HG03565 (cell line): ENCODE data around the gene VEPH1.

Source experiments
- ATAC-seq: cut with Tn5 transposase; IDR thresholded peaks from one replicate; pipeline ENCODE4 v1.9.1; 2021; ENCODE audit warnings: mild to moderate bottlenecking, moderate library complexity; ENCODE audit not compliant: unreplicated experiment

Gene VEPH1

DNA sequence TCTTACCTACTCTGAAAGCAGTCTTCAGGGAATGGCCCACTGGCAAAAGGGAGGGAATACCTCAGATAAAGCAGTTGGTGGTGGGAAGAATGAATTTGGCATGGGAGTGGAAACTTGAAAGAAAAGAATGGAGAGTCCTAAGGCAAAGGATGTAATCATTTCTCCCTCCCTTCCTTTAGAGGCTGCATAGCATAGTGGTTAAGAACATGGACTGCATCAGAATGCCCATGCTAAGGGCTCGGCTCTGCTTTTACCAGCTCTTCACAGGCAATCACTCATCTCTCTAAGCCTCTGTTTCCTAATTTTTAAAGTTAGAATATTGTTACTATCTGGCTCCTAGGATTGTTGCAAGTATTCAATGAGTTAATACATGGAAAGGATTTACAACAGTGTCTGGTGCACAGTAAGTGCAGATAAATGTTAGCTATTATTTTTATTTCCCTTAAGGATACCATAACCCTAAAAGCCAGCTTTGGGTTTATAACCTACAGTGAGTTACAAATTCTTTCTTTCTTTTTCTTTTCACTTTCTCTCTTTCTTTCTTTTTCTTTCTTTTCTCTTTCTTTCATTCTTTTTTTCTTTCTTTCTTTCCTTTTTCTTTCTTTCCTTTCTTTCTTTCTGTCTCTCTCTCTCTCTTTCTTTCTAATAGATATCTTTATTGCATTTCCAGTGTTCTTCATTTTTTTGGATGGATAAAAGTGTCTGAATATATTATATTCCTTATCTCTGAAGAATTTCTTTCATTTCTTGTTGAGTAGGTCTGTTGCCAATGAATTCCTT lies 23.6 kb downstream of the VEPH1 start:
- no peak for ATAC-seq

DNA sequence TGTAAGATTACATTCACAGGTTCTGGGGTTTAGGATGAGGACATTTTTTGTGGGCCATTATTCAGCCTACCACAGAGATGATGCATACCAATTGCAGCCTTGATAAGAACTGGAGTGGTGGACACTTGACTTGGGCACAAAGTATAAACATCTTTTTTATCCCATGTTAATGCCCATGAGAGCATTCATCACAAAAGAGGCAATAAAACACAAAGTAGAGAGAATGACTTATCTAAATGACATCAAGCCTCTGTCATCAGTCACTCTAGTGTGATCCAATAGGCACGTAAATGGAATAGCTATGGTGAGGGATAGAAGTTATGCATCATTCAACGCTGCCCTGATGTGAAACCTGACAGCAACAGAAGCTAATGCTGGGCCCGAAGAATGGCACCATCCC lies 25.8 kb downstream of the VEPH1 start:
- ATAC-seq, result no peak

DNA sequence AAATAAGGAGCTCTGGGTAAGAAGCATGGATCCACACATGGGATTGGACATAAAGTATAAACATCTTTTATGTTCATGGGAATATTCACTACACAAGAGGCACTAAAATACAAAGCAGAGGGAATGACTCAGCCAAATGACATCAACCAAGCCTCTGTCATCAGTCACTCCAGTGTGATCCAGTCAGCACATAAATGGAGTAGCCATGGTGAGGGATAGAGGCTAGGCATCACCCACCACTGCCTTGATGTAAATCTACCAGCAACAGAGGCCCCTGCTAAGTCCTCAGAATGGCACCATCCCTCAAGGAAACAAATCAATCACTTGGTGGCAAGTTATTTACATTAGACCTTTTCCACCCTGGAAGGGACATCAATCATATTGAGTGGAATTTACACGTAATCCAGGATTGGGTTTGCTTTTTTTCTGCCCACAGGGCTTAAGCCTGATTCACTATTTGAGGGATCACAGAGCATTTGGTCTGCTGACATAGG lies 27.2 kb downstream of the VEPH1 start:
- no peak for ATAC-seq

DNA sequence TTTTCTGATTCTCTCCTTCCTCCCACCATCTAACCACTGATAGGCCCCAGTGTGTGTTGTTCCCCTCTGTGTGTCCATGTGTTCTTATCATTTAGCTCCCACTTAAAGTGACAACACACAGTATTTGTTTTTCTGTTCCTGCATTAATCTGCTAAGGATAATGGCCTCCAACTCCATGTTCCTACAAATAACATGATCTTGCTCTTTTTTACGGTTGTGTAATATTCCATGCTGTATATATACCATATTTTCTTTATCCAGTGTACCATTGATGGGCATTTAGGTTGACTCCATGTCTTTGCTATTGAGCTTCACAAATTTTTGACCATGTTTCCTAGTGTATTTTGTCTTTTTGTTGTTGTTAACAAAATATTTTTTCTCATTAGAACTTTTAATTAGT lies 30.6 kb downstream of the VEPH1 start:
- ATAC-seq, result no peak

DNA sequence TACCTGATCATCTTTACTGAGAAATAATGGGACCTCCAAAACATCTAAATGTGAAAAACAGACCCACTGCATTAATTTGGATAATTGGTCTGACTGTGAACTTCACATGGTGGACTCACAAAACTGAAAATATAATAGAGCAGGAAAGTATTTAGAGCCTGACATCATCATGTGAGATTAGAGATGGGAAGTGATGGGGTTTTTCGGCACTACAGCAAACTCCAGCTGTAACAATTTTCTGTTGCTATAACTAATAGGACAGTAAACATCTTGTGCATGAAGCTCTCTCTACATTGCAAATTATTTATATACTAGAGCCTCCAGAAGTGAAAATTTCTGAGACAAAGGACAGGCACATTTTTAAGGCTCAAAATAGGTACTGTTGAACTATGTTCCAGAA lies 32.2 kb downstream of the VEPH1 start:
- ATAC-seq, result no peak

DNA sequence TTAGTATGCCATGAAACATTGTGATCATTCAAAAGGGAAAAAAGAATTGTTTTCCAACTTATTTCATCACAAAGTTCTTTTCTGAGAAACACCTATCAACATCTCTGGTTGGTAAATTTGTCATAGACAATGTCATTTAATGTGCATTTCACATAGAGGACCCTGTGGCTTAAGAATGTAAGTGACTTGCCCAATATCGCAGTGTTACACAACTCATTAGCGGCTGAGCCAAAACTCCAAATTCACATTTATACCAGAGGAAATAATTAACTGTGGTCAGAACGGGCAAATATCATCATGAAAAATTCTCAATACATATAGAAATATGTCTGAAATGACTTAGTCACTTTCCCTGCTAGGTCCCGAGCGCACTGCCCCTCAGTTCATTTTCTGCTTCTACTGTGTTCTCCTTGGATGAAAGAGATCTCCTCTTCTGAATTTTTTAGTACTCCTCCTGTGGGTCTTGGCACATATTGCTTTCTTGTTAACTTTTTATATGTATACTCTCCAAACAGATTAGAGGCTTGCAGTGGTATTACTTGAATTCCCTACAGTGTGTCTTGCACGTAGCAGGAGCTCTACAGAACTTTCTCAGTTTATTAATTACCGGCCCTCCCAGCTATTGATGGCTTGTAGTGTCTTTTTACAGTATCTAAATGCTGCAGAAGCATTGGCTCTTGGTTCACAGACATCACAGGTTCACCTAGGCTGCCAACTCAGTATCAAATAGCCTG lies 33.5 kb downstream of the VEPH1 start:
- no peak for ATAC-seq

DNA sequence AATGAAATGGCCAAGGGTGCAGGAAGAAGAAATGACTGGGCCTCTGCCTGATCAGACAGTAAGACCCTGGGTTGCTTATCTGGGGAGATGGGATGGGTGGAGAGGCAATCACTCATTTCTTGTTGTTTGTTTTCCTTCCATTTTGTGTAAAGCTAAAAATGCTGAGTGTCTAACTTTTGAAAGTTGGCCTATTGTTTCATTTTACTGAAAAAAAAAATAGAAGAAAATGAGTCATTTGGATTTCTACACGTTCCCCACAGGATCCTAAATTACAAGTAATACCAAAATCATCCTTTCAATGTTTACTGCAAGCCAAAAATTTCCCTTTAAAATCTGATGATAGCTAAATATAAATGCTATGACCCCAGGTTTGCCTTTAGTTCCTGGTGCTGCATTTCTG lies 36.0 kb downstream of the VEPH1 start:
- ATAC-seq, result no peak

DNA sequence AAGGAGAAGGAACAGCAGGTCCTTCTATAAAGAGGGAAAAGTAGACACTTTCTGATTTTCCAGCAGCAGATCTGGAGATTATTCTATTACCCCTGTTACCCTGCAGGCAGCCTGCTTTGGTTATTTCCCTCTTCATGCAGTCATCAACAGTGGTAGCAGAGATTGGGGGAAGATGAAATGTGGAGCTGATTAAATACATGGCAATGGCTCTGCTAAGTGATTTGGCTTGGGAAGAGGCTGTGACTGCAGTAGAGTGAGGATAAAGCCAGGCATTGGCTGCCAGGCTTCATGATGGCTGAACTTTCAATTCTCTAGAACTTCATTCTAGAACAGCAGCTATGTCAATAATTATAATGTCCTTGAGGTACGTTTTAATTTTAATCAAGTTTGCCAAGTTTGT lies 37.5 kb downstream of the VEPH1 start:
- ATAC-seq, result no peak

DNA sequence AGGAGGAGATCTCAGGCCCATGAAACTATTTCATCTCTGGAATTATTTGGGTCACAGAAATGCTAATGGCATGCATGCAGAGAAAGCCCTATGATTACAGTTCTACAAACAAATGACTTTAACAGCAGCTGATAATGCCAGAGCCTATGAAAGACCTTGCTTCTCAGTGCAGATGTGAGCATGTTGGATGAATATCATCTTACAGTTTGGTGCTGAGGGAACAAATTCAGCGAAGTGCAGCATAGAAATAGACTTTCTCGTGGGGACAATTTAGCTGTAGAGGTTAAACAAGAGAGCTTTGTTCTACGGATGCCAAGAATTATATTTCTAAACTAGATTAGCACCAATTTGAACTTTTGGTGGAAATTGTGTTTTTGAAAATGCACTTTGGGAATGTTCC lies 38.9 kb downstream of the VEPH1 start:
- no peak for ATAC-seq

DNA sequence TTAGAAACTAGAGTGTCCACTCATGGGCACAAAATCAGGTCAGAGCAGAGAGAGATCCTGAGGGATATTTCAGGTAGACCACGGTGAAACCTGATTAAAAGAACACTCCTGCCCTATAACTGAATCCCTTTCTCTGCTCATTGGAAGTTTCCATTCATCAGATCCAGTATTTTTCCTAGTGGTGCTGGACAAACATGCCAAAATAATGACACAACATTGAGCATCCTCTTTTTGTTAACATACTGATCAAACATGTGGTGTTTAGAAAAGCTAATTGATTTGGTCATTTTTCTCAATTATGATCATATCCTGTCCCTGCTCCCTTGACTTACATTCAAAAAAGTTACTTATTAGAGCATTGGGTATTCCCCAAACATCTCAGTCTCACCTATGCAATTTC lies 39.4 kb downstream of the VEPH1 start:
- no peak for ATAC-seq

DNA sequence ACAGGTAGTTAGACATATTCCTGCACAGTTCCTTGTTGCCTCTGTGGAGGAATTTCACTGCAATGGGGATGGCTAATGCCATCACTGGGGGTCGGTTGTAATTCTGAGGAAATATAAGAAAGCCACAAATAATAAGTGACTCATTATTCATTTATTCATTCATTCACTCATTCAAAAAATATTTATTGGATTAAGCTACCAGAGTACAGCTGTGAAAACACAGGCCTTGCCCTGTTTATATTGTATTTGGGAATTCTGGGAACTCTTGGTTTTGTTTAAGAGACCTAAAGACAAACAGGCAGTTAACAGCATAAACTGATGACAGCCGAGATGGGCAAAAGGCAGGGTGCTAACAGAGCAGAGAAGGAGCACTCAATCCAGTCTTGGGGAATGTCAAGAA lies 43.0 kb downstream of the VEPH1 start:
- ATAC-seq, result no peak

DNA sequence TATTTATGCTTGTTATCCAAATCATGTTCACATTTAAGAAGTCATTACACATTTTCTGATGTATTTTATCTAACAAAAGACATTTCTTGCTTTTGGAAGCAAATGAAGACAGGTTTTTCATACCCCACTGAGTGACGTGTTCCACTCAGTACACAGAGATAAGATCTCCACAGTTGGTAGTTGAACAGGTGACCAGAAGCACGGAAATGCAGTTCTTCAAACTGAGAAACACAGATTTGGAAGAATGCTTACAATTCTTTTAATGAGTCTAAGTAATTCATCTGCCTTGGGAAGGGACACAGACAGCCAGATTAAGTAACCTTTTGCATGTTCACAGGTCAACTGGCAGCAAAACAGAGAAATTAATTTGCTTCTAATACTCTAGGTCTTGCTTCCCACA lies 43.5 kb downstream of the VEPH1 start:
- ATAC-seq, result no peak

DNA sequence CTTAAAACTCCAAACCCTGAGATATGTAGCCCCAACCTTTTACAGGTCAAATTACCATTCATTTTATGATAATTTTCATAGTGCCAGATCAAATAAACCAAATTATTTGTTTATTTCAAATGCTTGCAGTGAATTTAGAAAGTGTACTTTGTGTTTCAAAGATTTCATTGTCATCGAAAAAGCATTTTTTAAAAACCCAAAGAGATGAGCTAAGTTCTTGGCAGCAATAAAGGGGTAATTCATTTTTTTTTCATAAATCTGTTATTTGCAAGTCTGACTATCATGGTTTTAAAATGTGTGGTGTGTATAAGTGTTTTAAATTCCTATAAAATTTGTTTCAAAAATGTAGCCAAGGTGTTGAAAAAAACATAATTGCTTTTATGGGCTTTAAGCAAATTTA lies 49.4 kb downstream of the VEPH1 start:
- ATAC-seq, result no peak

DNA sequence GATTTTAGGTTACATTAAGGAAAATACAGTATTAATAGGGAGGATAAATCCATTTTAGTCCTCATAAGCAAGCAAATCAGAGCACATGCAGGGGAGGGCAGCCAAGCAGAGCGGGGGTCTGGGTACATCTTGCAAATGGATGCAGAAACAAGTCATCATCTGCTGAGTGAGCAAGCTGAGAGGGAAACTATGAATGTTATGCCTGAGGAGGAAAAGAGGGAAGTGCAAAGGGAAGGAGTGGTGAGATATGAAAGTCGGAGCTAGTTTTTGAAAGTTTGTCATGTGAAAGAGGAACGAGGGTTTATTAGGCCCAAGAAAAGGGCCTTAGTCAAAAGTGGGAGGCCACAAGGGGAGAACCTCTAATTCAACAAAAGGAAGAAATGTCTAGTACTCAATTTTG lies 51.1 kb downstream of the VEPH1 start:
- no peak for ATAC-seq

DNA sequence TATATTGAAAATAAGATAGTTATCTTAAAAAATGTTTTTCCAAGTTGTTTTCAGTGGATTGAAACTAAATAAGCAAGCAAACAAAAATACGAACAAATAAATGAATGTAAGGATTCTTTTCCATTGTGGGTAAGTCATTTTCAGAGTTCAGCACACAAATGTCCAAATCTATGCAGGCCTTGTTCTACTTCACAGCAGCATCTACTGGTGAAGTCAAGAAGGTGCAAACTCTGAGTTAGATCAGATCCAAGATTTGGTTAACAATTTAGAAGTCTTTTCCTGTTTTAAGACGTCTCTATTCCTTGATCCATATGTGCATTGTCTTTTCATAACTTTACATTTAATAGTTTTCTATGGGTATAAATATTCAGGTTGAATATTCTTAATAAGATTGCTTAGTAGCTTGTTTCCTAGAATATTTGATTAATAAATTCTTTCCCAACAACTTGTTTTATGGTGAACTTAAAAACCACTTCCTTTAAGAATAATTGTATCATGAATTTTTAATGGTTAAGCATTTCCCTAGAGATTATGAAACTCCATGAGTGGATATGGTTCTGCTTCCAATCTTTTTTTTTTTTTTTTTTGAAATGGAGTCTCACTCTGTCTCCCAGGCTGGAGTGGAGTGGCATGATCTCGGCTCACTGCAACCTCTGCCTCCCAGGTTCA lies 56.1 kb downstream of the VEPH1 start:
- no peak for ATAC-seq

DNA sequence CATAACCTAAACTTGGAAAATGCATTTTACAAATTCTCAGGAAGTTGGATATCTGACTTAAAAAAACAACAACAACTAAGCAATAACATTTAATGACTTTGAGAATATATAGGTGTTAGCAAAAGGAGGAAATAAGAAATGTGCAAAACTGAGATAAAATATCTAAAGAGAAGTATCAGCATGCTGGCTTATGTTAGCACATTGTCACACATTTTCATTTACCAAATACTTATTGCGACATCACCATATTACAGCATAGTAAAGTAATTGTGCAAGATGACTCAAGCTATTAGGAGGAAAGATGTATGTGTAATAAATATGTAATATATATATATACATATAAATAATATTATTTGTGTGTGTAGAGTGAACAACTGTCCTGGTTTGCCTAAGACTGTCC lies 57.4 kb downstream of the VEPH1 start:
- no peak for ATAC-seq

DNA sequence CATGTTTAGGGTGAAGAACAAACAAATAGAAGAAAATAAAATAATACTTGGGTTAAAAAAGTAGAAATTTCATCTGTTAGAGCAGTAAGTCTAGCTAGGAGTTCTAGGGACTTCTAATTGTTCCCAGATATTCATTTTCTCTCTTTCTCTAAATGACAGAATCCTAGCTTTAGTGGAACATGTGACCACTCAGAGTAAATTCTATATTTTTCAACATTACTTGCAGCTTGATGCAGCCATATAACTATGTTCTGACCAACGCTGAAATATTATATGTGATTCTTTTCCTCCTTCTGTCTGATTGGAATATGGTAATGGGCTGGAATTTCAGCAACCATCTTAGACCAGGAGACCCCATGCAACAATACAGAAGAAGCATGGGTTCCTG lies 58.4 kb downstream of the VEPH1 start:
- ATAC-seq, result no peak

DNA sequence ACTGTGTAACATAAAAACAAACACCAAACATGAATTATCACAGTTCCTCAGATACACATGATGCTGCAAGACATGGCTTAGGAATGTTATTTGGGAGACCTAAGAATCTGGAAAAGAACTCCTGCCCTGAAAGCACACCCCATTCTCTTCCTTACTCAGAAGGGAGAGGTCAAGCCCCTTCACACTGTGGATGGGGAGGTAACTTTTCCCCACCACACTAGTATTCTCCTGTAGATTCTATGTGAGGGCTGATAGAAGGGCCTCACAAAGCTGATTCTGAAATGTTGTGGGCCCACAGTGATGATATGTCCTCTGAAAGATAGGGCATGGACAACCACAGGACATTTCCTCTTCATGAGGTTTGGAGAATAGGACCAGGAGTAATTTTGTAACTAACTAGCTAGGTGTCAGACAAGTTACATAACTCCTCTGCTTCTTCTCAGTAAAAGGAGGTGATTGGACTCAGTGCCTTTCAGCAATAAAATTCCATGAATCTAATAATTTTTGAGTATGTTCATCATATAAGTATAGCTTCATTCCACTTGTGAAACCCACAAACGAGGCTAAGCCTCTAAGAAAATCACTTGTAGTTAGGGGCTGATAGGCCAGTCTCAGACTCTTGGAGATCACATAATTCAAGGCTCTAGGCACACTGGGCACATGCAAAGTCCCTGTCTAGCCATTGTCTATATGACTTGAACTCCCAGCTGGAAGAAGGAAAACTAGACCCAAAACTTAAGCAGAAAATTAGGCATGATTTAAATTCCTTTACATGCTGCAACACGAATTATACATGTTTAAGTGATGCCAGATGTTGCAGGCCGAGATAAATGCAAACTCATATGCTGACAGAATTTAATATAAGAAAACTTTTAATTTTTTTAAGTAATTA lies 59.1 kb downstream of the VEPH1 start:
- ATAC-seq, result no peak

DNA sequence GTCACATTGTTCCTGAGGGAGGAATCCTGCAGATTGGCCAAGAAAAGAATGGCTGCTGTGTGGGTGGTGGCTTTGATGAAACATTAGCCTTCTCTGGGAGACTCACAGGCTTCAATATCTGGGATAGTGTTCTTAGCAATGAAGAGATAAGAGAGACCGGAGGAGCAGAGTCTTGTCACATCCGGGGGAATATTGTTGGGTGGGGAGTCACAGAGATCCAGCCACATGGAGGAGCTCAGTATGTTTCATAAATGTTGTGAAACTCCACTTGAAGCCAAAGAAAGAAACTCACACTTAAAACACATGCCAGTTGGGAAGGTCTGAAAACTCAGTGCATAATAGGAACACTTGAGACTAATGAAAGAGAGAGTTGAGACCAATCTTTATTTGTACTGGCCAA lies 60.5 kb downstream of the VEPH1 start:
- ATAC-seq, result no peak

DNA sequence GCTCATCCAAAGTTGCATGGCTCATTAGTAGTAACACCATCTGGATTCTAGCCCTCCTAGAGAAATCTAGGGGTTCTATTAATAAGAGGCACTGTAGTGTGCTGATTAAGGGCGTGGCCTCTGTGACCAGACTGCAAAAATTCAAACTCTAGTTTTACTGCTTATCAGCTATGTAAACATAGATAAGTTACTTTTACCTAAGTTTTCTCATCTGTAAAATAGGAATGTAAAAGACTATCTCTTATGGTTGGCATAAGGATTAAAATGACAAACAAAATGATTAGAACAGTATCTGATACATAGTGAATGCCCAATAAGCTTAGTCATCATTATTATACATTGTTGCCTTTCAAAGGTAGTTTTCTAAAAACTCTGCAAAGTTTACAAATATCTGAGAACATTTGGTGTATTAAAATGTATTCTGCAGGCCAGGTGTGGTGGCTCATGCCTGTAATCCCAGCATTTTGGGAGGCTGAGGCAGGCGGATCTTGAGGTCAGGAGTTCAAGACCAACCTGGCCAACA lies 62.1 kb downstream of the VEPH1 start:
- no peak for ATAC-seq
